Left ventricle myocardium superior (tissue), 1 donor: ENCODE measurements around the gene HCN1. TPM values are rescaled to one million over a fixed set of nuclear protein-coding genes. Genes with fewer than 3 reads are reported as not detected.

Experiments
- ATAC-seq: fragments of 200-7000 bp; cut with Tn5 transposase; one replicate; pipeline ENCODE4 v1.9.1; 2020; ENCODE audit warnings: mild to moderate bottlenecking, moderate library complexity
- DNase-seq: peaks from one replicate; pipeline ENCODE4 v3.0.0-alpha.2; 2020
- intact Hi-C: fragments of 100-400 bp; cut with micrococcal nuclease; formaldehyde crosslinking; loops from one replicate; pipeline ENCODE4 v1.11.0; 2022
- long read RNA-seq: library from polyadenylated mRNA; unstranded; transcript quantifications from one replicate; pipeline ENCODE4 v2.0.0, GENCODE V29; 2021
- total RNA-seq: library from RNA; stranded (reverse); fragmentation: NEBNext Ultra II Directional; extraction: Animal tissue kit (Norgen Biotek cat#: 25700); gene quantifications from one replicate; pipeline ENCODE4 v1.2.1, GENCODE V29; 2021
- donor health status: DM: no; HTN: yes; CAD: no; lungs with severe emphysema.

The HCN1 gene
- 0.17 TPM for total RNA-seq
- long read RNA-seq = 0 reads

- ATAC-seq (peak; percentile 100), DNase-seq (peak; percentile 87)
- intact Hi-C loops = no loop called here
Measured at GRCh38 chr5:45696206-45696836, at the start of gene HCN1. Gene HCN1 (minus strand): TSS chr5:45696380.

- intact Hi-C loops = no loop called here
- ATAC-seq = no peak
- no peak for DNase-seq
Measured at GRCh38 chr5:45741110-45741509, 44.9 kb upstream of the HCN1 start.

DNA sequence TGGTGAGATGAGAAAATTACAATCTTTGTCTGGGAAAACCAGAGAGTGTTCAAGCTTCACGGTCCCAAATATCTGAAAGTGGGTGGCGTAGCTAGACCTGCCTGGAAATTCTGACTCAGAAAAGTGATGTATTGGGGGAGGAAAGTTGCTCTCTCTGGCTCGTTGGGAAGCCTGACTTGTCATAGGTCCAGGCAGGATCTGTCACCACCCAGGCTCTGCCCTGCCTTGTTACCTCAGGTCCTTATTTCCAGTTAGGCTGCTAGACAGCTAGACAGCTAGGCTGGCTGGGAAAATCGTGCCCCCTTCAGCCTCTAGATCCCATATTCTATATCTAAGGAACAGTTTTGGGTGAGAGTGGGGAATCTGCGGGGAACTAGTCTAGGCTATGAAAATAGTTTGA is 41.0 kb upstream of the HCN1 start:
- no peak for DNase-seq
- no peak for ATAC-seq
- intact Hi-C loops = no loop called here

GRCh38 chr5:45725537-45725936 is 29.4 kb upstream of the HCN1 start:
- DNase-seq (no peak), ATAC-seq (no peak)
- intact Hi-C loops = no loop called here

- no peak for ATAC-seq
- intact Hi-C loops = no loop called here
- no peak for DNase-seq
Measured at GRCh38 chr5:45697201-45697600, 1.0 kb upstream of the HCN1 start.

- no peak for ATAC-seq
- intact Hi-C loops = no loop called here
- no peak for DNase-seq
Measured at GRCh38 chr5:45695804-45696156, 400 bp downstream of the HCN1 start.

DNA sequence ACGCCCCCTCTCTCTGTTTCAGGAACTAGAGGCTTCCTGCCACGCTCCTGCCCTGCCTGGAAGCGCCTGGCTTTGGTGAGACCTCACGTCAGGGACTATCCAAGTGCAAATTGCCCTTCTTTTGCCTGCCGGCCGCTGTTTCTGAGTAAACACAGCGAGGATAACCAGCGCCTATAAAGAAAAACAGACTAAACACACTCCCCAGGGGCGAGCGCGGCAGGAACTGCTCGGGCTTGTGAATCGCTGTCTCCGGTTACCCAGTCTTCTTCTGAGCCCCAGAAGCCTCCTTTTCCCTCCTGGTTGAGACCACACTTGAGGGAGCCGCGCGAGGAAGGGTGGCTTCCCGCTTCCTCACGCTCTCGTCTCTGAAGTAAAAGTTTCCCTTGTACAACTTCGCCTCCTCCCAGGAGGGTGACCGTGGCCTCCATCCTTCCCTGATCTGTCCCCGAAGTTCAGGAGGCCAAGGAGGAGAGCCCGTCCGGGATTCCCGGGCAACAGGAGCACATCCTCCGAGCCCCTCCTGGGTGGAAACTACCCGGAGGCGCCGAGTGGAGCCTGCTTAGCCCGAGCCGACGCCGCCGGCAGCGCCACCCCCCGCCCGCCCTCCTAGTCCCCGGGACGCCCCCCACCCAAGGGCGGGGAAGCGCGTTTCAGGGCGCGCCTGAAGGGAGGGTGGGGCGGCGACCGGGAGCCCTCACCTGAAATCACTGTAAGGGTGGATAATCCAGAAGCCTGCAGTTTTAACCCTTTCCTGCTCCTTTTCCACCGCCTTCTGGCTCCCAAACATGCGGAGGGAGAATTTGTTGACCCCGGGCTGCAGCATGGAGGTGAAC is 993 bp downstream of the HCN1 start:
- no peak for DNase-seq
- no peak for ATAC-seq
- intact Hi-C loops = no loop called here

DNA sequence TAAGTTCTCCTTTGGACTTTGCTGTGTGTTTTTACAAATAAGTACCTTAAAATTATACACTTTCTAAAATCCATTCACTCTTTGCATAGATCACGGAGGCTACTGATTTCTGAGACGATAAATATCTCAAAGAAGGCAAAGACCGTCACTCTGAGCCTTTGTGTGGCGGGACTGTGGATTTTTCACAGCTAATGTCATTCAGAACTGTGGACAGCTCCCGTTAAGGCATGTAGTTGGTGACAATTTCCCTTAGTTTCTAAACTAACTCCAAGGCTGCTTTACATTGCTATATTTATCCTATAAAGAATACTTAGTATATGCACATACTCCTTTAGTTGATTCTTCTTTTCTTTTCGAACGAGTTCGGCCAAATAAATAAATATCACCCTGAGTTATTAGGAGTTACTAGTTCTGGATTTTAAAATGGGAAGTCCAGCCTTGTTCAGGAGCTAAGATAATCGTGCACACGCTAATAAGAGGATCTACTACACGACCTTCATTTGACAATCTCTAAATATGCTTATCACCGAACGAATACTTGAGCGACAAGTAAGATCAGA is 1.8 kb downstream of the HCN1 start:
- no peak for DNase-seq
- intact Hi-C loops = no loop called here
- no peak for ATAC-seq

- DNase-seq (no peak), ATAC-seq (no peak)
- intact Hi-C loops = no loop called here
Measured at GRCh38 chr5:45692481-45692880, 3.7 kb downstream of the HCN1 start.

GRCh38 chr5:45691656-45692055 is 4.5 kb downstream of the HCN1 start:
- DNase-seq (no peak), ATAC-seq (no peak)
- intact Hi-C loops = no loop called here

DNA sequence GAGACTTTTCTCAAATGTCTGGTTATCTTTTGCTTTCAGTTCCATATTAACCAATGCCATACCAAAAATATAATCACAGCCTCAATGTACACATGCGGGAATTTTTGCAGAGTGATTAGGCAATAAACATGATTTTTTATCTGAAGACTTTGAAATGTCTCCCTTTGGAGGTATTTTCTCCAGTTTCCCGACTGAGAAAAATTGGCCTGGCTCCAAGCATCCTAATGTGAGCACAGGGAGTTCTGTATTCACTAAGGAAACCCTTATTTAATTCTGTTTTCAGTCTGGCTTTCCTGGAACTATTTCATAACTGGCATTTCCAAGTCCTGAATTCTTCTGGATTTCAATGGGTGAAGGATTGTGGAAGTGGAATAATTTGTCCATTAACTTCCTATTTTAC is 8.5 kb downstream of the HCN1 start:
- no peak for ATAC-seq
- intact Hi-C loops = no loop called here

GRCh38 chr5:45686620-45687019 is 9.6 kb downstream of the HCN1 start:
- ATAC-seq (no peak), DNase-seq (no peak)
- intact Hi-C loops = no loop called here

More for the DNA sequence above, 8.5 kb downstream of the HCN1 start:
- DNase-seq = no peak

- DNase-seq = no peak
- intact Hi-C loops = no loop called here
- ATAC-seq = no peak
Measured at GRCh38 chr5:45684118-45684517, 12.1 kb downstream of the HCN1 start.

- ATAC-seq = no peak
- no peak for DNase-seq
- intact Hi-C loops = no loop called here
Measured at GRCh38 chr5:45680950-45681349, 15.2 kb downstream of the HCN1 start.

DNA sequence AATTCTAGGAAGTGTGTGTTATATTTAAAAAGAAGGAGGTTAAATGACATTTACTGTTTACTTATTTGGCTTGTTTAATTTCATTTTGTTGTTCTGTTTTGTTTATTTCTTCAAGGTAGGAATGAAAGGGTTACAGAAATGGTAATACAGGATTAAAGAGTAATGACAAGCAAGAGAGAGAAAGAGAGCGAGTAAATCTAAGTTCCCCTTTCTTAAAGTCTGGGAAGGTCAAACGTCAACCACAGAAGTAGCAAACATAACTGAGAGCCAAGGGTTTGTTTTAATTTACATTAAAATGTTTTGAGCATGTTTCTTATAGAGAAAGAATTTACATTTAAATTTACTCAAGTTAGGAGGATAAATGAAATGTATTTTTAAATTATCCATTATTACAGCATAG is 18.7 kb downstream of the HCN1 start:
- no peak for DNase-seq
- intact Hi-C loops = no loop called here
- no peak for ATAC-seq

DNA sequence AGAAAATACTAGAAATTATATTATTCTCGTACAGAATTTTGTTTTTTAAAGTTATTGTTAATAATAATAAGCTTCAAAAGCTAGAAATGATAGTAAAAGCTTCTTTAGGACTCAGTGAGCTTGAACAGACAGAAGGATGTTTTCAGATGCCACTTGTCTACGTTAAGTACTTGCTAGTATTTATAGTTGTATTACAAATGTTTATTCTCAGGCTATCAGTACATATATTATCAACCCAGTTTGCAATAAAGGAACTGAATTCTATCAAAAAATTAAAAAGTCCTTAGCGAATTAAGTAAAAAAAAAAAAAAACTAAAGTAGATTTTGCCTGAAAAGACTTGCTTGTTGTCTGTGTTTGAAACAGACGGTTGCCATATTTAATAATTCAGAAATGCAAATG is 23.9 kb downstream of the HCN1 start:
- DNase-seq = no peak
- no peak for ATAC-seq
- intact Hi-C loops = no loop called here

- DNase-seq = no peak
- intact Hi-C loops = no loop called here
- ATAC-seq = no peak
Measured at GRCh38 chr5:45648744-45649143, 47.4 kb downstream of the HCN1 start.

- DNase-seq (no peak), ATAC-seq (no peak)
- intact Hi-C loops = no loop called here
Measured at GRCh38 chr5:45643056-45643455, 53.1 kb downstream of the HCN1 start.

DNA sequence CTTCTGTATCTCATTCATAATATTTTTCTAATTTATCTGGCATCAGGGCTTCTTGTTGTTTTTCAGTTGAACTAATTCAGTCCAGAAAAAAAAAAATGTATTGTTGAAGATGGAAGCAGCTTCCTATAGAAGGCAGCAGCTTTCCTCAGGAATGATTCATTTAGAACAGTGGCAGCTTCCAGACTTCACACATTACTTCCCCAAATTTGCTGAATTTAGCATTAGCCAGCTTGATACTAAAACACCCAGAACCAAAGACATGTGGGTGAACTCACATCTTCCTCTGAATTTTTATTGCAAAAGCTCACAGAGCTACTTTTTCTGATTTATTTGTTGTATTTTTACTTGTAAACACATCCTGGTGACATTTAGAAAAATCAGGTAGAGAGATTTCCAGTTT is 53.8 kb downstream of the HCN1 start:
- intact Hi-C loops = no loop called here
- DNase-seq = no peak
- no peak for ATAC-seq

DNA sequence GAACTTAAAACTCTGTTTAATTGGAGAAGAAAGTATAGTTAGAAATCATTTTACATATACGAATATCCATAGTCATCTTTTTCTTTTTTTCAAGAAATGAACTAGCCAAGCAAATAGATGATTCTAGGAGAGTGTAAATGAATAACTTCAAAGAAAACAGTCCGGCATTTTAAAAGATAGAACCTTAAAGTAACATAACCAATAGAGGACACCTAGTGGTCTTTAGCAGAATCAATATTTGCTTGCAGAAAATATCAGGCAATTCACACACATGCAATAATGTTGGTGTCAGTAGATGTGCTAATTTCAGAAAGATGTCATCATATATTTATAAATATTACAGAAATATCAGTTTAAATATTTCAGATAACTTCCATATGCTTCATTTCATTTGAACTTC is 57.1 kb downstream of the HCN1 start:
- intact Hi-C loops = no loop called here
- DNase-seq = no peak
- no peak for ATAC-seq
